Measurements from ENCODE around the gene TRIM52.

The TRIM52 gene

DNA sequence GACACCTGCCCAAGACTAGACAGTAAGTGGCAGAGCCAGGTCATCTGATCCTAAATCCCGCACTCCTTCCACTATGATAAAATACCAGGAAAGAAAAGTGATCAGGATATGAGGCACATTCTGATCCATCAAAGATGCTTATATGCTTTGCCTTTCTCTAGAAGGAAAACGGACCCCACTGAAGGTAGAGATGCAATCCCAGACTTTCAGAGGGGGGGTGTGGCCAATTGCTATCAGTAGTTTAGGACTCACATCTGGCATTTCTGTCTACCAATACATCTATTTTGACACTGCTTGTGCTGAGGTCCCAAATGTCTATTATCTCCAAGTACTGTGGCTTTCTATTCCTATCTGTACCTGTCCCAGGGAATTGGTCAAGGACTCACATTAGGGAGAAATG lies 1.7 kb downstream of the TRIM52 start:
- TF ChIP-seq, protein P1, sequence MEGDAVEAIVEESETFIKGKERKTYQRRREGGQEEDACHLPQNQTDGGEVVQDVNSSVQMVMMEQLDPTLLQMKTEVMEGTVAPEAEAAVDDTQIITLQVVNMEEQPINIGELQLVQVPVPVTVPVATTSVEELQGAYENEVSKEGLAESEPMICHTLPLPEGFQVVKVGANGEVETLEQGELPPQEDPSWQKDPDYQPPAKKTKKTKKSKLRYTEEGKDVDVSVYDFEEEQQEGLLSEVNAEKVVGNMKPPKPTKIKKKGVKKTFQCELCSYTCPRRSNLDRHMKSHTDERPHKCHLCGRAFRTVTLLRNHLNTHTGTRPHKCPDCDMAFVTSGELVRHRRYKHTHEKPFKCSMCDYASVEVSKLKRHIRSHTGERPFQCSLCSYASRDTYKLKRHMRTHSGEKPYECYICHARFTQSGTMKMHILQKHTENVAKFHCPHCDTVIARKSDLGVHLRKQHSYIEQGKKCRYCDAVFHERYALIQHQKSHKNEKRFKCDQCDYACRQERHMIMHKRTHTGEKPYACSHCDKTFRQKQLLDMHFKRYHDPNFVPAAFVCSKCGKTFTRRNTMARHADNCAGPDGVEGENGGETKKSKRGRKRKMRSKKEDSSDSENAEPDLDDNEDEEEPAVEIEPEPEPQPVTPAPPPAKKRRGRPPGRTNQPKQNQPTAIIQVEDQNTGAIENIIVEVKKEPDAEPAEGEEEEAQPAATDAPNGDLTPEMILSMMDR (IDR thresholded peaks at IDR 0.05; ENCODE audit: insufficient read depth, low read length): no peak
- TF ChIP-seq POLR2AphosphoS5 (IDR thresholded peaks at IDR 0.05; ENCODE audit: low read depth): no peak
- H3K27ac ChIP-seq (replicated peaks): no peak overlapping the region; the same call in 1 of the 2 replicates
- peak overlapping the region; percentile 79 for H3K4me3 ChIP-seq (replicated peaks; ENCODE audit: insufficient read depth, low read length)
- no peaks in the 10 kb centered on the region for H3K27me3 ChIP-seq (ENCODE audit: insufficient read depth, poor library complexity, severe bottlenecking)
- no peak for DNase-seq (ENCODE audit: low read depth in 1 of 2, low spot score in 1 of 2)

DNA sequence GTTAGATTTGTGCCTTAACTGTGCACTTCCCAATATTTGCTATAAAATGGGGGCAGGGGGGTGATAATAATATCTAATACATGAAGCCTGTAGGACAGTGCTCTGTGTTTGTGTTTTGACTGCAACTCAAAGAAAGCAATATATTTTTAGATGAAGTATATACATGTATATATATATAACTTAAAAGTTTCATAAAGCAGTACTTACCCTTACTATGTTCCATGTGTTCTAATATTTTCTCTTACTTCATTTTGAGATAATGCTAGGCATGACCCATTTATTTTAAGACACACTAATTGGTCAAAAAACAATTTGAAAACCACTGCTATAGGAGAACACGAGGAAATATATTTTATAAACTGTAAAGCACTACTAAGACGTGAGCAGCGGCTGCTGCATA lies 2.4 kb downstream of the TRIM52 start:
- H3K4me3 ChIP-seq (replicated peaks; ENCODE audit: insufficient read depth, low read length): peak overlapping the region; percentile 79
- no peaks in the 10 kb centered on the region for H3K27me3 ChIP-seq (ENCODE audit: insufficient read depth, poor library complexity, severe bottlenecking)

DNA sequence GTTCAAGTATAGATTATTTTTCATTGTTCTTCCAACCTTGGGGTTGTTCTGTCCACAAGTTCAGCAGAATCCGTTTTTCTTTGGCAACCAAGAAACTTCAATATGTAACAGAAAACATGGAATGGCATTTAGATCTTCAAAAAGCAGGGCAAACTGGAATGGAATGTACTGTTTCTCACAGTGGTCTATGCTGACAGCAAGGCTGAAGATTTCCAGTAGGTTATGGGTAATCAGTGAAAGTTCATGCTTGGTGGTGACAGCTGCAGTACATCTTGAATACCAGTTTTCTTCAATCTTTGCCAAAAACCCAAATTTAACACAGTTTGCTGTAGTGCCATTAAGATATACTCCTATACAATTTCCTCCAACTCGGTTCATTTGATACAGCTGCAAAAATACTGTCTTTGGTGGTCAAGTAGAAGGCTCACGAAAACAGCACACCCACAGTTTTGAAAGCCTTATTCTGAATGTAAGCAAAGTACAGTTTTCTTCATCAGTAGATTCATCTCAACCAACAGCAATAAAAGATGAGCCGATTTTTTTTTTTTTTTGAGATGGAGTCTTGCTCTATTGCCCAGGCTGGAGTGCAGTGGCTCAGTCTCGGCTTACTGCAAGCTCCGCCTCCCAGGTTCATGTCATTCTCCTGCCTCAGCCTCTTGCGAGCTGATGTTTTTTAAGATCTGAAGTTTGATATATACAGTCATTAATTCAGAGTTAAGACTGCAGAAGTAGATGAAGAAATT lies 4.9 kb downstream of the TRIM52 start:
- DNase-seq (ENCODE audit: low read depth in 1 of 2, low spot score in 1 of 2): no peak
- TF ChIP-seq POLR2AphosphoS5 (IDR thresholded peaks at IDR 0.05; ENCODE audit: low read depth) (no peak), SPI1 (IDR thresholded peaks at IDR 0.05; ENCODE audit: borderline replicate concordance, low read depth) (no peak), GABPA (IDR thresholded peaks at IDR 0.05; ENCODE audit: low read depth) (no peak)
- TF ChIP-seq, protein P2, sequence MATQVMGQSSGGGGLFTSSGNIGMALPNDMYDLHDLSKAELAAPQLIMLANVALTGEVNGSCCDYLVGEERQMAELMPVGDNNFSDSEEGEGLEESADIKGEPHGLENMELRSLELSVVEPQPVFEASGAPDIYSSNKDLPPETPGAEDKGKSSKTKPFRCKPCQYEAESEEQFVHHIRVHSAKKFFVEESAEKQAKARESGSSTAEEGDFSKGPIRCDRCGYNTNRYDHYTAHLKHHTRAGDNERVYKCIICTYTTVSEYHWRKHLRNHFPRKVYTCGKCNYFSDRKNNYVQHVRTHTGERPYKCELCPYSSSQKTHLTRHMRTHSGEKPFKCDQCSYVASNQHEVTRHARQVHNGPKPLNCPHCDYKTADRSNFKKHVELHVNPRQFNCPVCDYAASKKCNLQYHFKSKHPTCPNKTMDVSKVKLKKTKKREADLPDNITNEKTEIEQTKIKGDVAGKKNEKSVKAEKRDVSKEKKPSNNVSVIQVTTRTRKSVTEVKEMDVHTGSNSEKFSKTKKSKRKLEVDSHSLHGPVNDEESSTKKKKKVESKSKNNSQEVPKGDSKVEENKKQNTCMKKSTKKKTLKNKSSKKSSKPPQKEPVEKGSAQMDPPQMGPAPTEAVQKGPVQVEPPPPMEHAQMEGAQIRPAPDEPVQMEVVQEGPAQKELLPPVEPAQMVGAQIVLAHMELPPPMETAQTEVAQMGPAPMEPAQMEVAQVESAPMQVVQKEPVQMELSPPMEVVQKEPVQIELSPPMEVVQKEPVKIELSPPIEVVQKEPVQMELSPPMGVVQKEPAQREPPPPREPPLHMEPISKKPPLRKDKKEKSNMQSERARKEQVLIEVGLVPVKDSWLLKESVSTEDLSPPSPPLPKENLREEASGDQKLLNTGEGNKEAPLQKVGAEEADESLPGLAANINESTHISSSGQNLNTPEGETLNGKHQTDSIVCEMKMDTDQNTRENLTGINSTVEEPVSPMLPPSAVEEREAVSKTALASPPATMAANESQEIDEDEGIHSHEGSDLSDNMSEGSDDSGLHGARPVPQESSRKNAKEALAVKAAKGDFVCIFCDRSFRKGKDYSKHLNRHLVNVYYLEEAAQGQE (IDR thresholded peaks at IDR 0.05; ENCODE audit: insufficient replicate concordance, low read depth): no peak
- TF ChIP-seq, protein P1 (IDR thresholded peaks at IDR 0.05; ENCODE audit: insufficient read depth, low read length): no peak
- Histone ChIP-seq H3K27me3 (ENCODE audit: insufficient read depth, poor library complexity, severe bottlenecking) (no peaks in the 10 kb centered on the region), H3K4me3 (replicated peaks; ENCODE audit: insufficient read depth, low read length) (no peak overlapping the region), H3K27ac (replicated peaks) (no peak overlapping the region)

More for the DNA sequence above, 2.4 kb downstream of the TRIM52 start:
- H3K27ac ChIP-seq (replicated peaks): no peak overlapping the region
- no peak for DNase-seq (ENCODE audit: low read depth in 1 of 2, low spot score in 1 of 2)
- no peak for TF ChIP-seq GABPA (IDR thresholded peaks at IDR 0.05; ENCODE audit: low read depth)
- TF ChIP-seq, protein P1 (IDR thresholded peaks at IDR 0.05; ENCODE audit: insufficient read depth, low read length): no peak
- TF ChIP-seq, protein P2 (IDR thresholded peaks at IDR 0.05; ENCODE audit: insufficient replicate concordance, low read depth): no peak
- no peak for TF ChIP-seq POLR2AphosphoS5 (IDR thresholded peaks at IDR 0.05; ENCODE audit: low read depth)
- TF ChIP-seq SPI1 (IDR thresholded peaks at IDR 0.05; ENCODE audit: borderline replicate concordance, low read depth): no peak

- Histone ChIP-seq H3K4me3 (replicated peaks; ENCODE audit: insufficient read depth, low read length) (no peak overlapping the region), H3K27ac (replicated peaks) (no peak overlapping the region), H3K27me3 (ENCODE audit: insufficient read depth, poor library complexity, severe bottlenecking) (no peaks in the 10 kb centered on the region)
- TF ChIP-seq GABPA (IDR thresholded peaks at IDR 0.05; ENCODE audit: low read depth): no peak
- TF ChIP-seq, protein P1 (IDR thresholded peaks at IDR 0.05; ENCODE audit: insufficient read depth, low read length): no peak
- TF ChIP-seq, protein P2 (IDR thresholded peaks at IDR 0.05; ENCODE audit: insufficient replicate concordance, low read depth): no peak
- no peak for TF ChIP-seq POLR2AphosphoS5 (IDR thresholded peaks at IDR 0.05; ENCODE audit: low read depth)
- TF ChIP-seq SPI1 (IDR thresholded peaks at IDR 0.05; ENCODE audit: borderline replicate concordance, low read depth): no peak
- no peak for DNase-seq (ENCODE audit: low read depth in 1 of 2, low spot score in 1 of 2)
These were observed 5.7 kb downstream of the TRIM52 start for GRCh38 chr5:181255276-181255675.

Measured in HL-60 (cell line).